Activated CD4-positive, alpha-beta memory T cell treated with anti-CD3 and anti-CD28 coated beads for 36 hours (primary cell): ENCODE measurements around the gene ADA. TPM values are rescaled to one million over a fixed set of nuclear protein-coding genes. Genes with fewer than 3 reads are reported as not detected.
A peak's percentile ranks its signal among the peaks of the same experiment; 100 is the strongest.
"Not testable (repeated sequence)": the region's sequence is repeated elsewhere in the genome, so short reads cannot be mapped to it uniquely, and the experiment has no call there.

Experiments used
- CTCF ChIA-PET: fragments of 350-600 bp; sonication (Branson Sonifier 250); formaldehyde crosslinking; loops from one replicate; lab custom pipeline; 2021; ENCODE audit warnings: antibody characterized with exemption, inconsistent platforms; lab: Charles Lee
- POLR2A ChIA-PET: fragments of 350-600 bp; sonication (Branson Sonifier 250); formaldehyde crosslinking; loops from one replicate; lab custom pipeline; 2021; ENCODE audit warnings: antibody characterized with exemption; lab: Charles Lee
- DNase-seq: peaks from one replicate; pipeline ENCODE4 v3.0.0-alpha.2; 2020
- H3K27ac Mint-ChIP-seq: one replicate; pipeline ENCODE4 v1.8.0; 2021; ENCODE audit warnings: mixed read lengths
- H3K27me3 Mint-ChIP-seq: one replicate; pipeline ENCODE4 v1.8.0; 2021; ENCODE audit warnings: mixed read lengths
- H3K36me3 Mint-ChIP-seq: one replicate; pipeline ENCODE4 v1.8.0; 2021; ENCODE audit warnings: mixed read lengths
- H3K4me1 Mint-ChIP-seq: one replicate; pipeline ENCODE4 v1.8.0; 2021; ENCODE audit warnings: low read depth, mixed read lengths
- H3K4me3 Mint-ChIP-seq: one replicate; pipeline ENCODE4 v1.8.0; 2021; ENCODE audit warnings: mild to moderate bottlenecking, mixed read lengths
- H3K9me3 Mint-ChIP-seq: one replicate; pipeline ENCODE4 v1.8.0; 2021; ENCODE audit warnings: mixed read lengths
- intact Hi-C: fragments of 100-400 bp; cut with micrococcal nuclease; formaldehyde crosslinking; loops from one replicate; pipeline ENCODE4 v1.15.1; 2023
- total RNA-seq, 2 experiments: library from RNA; stranded (reverse); gene quantifications; one replicate each; pipeline ENCODE4 v1.2.3, GENCODE V29; 2021

Gene ADA
- total RNA-seq, 2 experiments from 2014 or later = 35.7 to 38.0 TPM

GRCh38 chr20:44690781-44691423, 39.4 kb upstream of the ADA start:
- intact Hi-C loops = no loop called here
- peaks cover 2% of the 10 kb centered on the region for H3K4me1 Mint-ChIP-seq
- ChIA-PET CTCF (no interaction called here), POLR2A (no interaction called here)
- H3K36me3 Mint-ChIP-seq = no peaks in the 10 kb centered on the region
- H3K27ac Mint-ChIP-seq = no peak overlapping the region
- no peak for DNase-seq
- H3K27me3 Mint-ChIP-seq = peaks cover 4% of the 10 kb centered on the region
- H3K9me3 Mint-ChIP-seq = peaks cover 2% of the 10 kb centered on the region
- no peak overlapping the region for H3K4me3 Mint-ChIP-seq

GRCh38 chr20:44689809-44690208, 38.3 kb upstream of the ADA start:
- H3K4me1 Mint-ChIP-seq = peaks cover 5% of the 10 kb centered on the region
- intact Hi-C loops = no loop called here
- ChIA-PET POLR2A (no interaction called here), CTCF (interaction anchor here (1.5 to 8.8 kb wide), 2 partner anchors 43 to 60 kb away, joined by 4 to 92 read pairs; no protein-coding TSS in a partner anchor)
- peaks cover 2% of the 10 kb centered on the region for H3K9me3 Mint-ChIP-seq
- H3K27ac Mint-ChIP-seq = no peak overlapping the region
- peaks cover 5% of the 10 kb centered on the region for H3K27me3 Mint-ChIP-seq
- no peak for DNase-seq
- no peak overlapping the region for H3K4me3 Mint-ChIP-seq
- no peaks in the 10 kb centered on the region for H3K36me3 Mint-ChIP-seq

GRCh38 chr20:44688053-44688625, 36.6 kb upstream of the ADA start:
- Mint-ChIP-seq H3K9me3 (peaks cover 2% of the 10 kb centered on the region), H3K36me3 (no peaks in the 10 kb centered on the region), H3K4me1 (peaks cover 5% of the 10 kb centered on the region), H3K27me3 (peaks cover 5% of the 10 kb centered on the region), H3K27ac (no peak overlapping the region), H3K4me3 (no peak overlapping the region)
- POLR2A ChIA-PET = no interaction called here
- CTCF ChIA-PET = interaction anchor here (1.5 to 8.8 kb wide), 2 partner anchors 45 to 62 kb away, joined by 4 to 92 read pairs; no protein-coding TSS in a partner anchor
- intact Hi-C loops = no loop called here
- no peak for DNase-seq

GRCh38 chr20:44686934-44687333, 35.4 kb upstream of the ADA start:
- intact Hi-C loops = no loop called here

GRCh38 chr20:44684047-44684967, 32.8 kb upstream of the ADA start:
- POLR2A ChIA-PET = interaction anchor here (1.5 kb wide), 1 partner anchor 34 kb away, joined by 4 read pairs; no protein-coding TSS in a partner anchor
- intact Hi-C loops = no loop called here
- H3K27me3 Mint-ChIP-seq = peaks cover 5% of the 10 kb centered on the region
- DNase-seq = no peak
- no peaks in the 10 kb centered on the region for H3K9me3 Mint-ChIP-seq
- no peaks in the 10 kb centered on the region for H3K36me3 Mint-ChIP-seq
- H3K27ac Mint-ChIP-seq = no peak overlapping the region
- CTCF ChIA-PET = interaction anchor here (0.6 to 8.8 kb wide), 51 partner anchors 7 to 467 kb away, joined by 3 to 92 read pairs (median 4); partner anchors contain the start of gene KCNK15
- no peak overlapping the region for H3K4me3 Mint-ChIP-seq
- H3K4me1 Mint-ChIP-seq = peaks cover 5% of the 10 kb centered on the region

More at GRCh38 chr20:44686934-44687333, 35.4 kb upstream of the ADA start:
- POLR2A ChIA-PET = no interaction called here
- Mint-ChIP-seq H3K36me3 (no peaks in the 10 kb centered on the region), H3K4me3 (no peak overlapping the region), H3K4me1 (peaks cover 5% of the 10 kb centered on the region), H3K9me3 (peaks cover 1% of the 10 kb centered on the region), H3K27me3 (peaks cover 5% of the 10 kb centered on the region), H3K27ac (no peak overlapping the region)
- no peak for DNase-seq
- CTCF ChIA-PET = interaction anchor here (5.7 to 8.8 kb wide), 2 partner anchors 46 to 61 kb away, joined by 44 to 92 read pairs; partner anchors contain the start of gene KCNK15

- Mint-ChIP-seq H3K27ac (no peak overlapping the region), H3K27me3 (peaks cover 5% of the 10 kb centered on the region), H3K4me3 (no peak overlapping the region), H3K9me3 (no peaks in the 10 kb centered on the region), H3K4me1 (peaks cover 5% of the 10 kb centered on the region), H3K36me3 (no peaks in the 10 kb centered on the region)
- POLR2A ChIA-PET = interaction anchor here (1.5 kb wide), 1 partner anchor 33 kb away, joined by 4 read pairs; no protein-coding TSS in a partner anchor
- peak; percentile 58 for DNase-seq
- intact Hi-C loops = no loop called here
- CTCF ChIA-PET = interaction anchor here (0.8 to 8.8 kb wide), 33 partner anchors 9 to 466 kb away, joined by 3 to 92 read pairs (median 5); partner anchors contain the start of gene KCNK15
Observed at GRCh38 chr20:44683263-44684046, 32.0 kb upstream of the ADA start.

- CTCF ChIA-PET = interaction anchor here (1.1 to 8.8 kb wide), 9 partner anchors 10 to 185 kb away, joined by 3 to 92 read pairs (median 15); partner anchors contain the start of gene KCNK15
- H3K4me1 Mint-ChIP-seq = peaks cover 5% of the 10 kb centered on the region
- H3K27ac Mint-ChIP-seq = no peak overlapping the region
- no peak overlapping the region for H3K4me3 Mint-ChIP-seq
- intact Hi-C loops = no loop called here
- no peak for DNase-seq
- H3K36me3 Mint-ChIP-seq = no peaks in the 10 kb centered on the region
- H3K9me3 Mint-ChIP-seq = no peaks in the 10 kb centered on the region
- POLR2A ChIA-PET = no interaction called here
- H3K27me3 Mint-ChIP-seq = peaks cover 2% of the 10 kb centered on the region
Observed at GRCh38 chr20:44681796-44682566, 30.5 kb upstream of the ADA start.

- Mint-ChIP-seq H3K36me3 (no peaks in the 10 kb centered on the region), H3K27ac (no peak overlapping the region), H3K4me3 (no peak overlapping the region), H3K9me3 (no peaks in the 10 kb centered on the region), H3K4me1 (no peaks in the 10 kb centered on the region), H3K27me3 (no peaks in the 10 kb centered on the region)
- DNase-seq = no peak
- CTCF ChIA-PET = no interaction called here
- intact Hi-C loops = no loop called here
- POLR2A ChIA-PET = no interaction called here
Observed at GRCh38 chr20:44678990-44679611, 27.6 kb upstream of the ADA start.

- ChIA-PET POLR2A (no interaction called here), CTCF (no interaction called here)
- Mint-ChIP-seq H3K4me3 (no peak overlapping the region), H3K27me3 (no peaks in the 10 kb centered on the region), H3K4me1 (no peaks in the 10 kb centered on the region), H3K27ac (no peak overlapping the region), H3K36me3 (no peaks in the 10 kb centered on the region), H3K9me3 (no peaks in the 10 kb centered on the region)
- DNase-seq = no peak
- intact Hi-C loops = no loop called here
Observed at GRCh38 chr20:44678242-44678641, 26.7 kb upstream of the ADA start.

GRCh38 chr20:44672318-44672902, 20.9 kb upstream of the ADA start:
- peaks cover 27% of the 10 kb centered on the region for H3K4me1 Mint-ChIP-seq
- H3K4me3 Mint-ChIP-seq, H3K36me3 Mint-ChIP-seq, intact Hi-C loops, DNase-seq, H3K9me3 Mint-ChIP-seq, H3K27me3 Mint-ChIP-seq, H3K27ac Mint-ChIP-seq: not testable (repeated sequence)
- POLR2A ChIA-PET = interaction anchor here (1.6 kb wide), 1 partner anchor 28 kb away, joined by 4 read pairs; no protein-coding TSS in a partner anchor
- CTCF ChIA-PET = interaction anchor here (0.8 to 2.2 kb wide), 4 partner anchors 10 to 61 kb away, joined by 3 to 15 read pairs (median 7); no protein-coding TSS in a partner anchor
